NCI-H2227 treated with DMSO at 0.1 percent for 48 hours (cell line): Measurements from ENCODE around the gene PIAS4.

Source experiments
- DNase-seq: peaks from one replicate; lab custom pipeline; 2025; lab: John Stamatoyannopoulos, UW

The PIAS4 gene

DNA sequence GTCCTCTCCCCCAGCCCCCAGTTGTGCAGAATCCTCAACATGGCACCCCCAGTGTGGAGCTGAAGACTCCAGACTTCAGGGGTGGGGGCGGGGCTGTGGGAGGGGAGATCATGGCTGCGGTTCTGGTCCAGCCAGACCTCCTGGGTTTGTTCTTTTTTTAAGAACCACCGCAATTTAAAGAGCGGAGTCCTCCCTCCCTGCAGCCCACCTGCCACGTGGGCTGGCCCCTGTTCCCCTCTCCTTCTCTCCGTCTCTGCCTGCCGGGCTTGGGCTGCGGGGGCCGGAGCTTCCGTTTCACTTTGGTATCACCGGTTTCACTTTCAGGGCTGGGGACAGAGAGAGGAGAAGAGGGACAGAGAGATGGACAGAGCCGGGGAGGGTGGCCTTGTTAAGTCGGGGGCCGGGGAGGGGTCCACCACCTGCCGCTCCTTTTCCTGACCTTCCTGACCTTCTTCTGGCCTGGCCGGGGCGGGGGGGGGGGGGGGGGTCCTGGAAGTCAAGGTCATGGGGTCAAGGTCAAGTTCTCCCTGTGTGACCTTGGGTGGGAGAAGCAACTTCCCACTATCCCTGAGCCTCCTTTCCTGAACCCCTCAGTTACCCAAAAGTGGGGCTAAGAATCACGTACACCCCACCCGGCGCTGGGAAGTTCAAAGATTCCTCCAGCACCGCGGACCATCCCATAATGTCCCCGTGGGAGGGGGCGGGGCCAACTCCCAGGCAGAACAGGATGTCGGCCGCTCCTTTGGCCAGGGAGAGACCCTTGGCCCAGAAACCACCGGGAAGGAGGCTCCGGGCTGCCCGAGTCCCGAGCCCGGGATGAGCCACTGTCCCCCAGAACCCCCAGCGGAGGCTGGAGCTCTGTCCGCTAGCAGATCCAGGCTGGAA is 70.5 kb downstream of the PIAS4 start:
- DNase-seq: peak; percentile 27

DNA sequence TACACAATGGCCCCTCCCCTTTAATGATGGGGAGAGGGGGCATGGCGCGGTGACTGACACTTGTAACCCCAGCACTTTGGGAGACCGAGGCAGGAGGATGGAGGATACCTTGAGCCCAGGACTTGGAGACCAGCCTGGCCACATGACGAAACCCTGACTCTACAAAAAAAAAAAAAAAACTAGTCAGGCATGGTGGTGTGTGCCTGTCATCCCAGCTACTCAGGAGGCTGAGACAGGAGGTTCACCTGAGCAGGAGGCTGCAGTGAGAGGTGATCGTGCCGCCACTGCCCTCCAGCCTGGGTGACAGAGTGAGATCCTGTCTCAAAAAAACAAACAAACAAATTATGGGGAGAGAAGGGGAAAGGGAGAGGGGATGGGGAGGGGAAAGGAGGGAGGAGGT is 72.9 kb downstream of the PIAS4 start:
- no peak for DNase-seq

DNA sequence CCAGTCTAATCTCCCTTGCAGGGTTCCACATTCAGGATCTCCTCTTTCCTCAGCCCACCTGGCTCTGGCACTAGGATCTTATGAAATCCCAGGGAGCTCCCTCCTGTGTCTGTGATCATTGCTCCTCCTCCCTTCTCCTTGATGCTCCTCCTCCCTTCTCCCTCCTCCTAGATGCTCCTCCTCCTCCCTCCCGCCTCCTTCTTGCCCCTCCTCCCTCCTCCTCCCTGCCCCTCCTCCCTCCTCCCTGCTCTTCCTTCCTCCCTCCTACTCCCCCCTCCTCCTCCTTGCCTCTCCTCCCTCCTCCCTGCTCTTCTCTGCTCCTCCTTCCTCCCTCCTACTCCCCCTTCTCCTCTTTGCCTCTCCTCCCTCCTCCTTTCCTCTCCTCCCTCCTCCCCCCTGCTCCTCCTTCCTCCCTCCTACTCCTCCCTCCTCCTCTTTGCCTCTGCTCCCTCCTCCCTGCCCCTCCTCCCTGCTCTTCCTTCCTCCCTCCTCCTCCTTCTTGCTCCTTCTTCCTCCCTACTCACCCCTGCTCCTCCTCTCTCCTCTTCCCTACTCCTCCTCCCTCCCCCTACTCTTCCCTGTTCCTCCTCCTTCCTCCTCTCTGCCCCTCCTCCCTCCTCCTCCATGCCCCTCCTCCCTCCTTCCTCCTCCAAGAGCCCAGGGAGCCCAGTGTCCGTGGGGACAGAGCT is 74.0 kb downstream of the PIAS4 start:
- DNase-seq: no peak

DNA sequence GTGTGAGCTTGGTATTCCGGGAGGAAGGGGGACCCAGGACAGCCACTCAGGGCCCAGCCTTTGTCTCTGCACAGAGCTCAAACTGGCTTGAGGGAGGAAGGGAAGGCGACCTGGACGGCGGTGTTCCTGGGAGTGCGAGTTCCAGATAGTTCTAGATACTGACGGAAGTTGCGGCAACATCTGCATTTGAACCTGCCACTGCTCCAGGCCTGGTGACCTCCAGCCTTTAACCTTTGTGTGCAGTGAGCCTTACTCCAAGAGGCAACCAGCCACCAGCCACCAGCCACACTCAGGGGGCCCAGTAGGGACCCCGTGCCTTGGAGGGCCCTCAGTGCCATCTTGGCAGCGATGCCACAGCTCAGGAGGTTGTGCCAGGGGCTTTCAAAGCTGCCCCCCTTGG is 74.6 kb downstream of the PIAS4 start:
- no peak for DNase-seq

DNA sequence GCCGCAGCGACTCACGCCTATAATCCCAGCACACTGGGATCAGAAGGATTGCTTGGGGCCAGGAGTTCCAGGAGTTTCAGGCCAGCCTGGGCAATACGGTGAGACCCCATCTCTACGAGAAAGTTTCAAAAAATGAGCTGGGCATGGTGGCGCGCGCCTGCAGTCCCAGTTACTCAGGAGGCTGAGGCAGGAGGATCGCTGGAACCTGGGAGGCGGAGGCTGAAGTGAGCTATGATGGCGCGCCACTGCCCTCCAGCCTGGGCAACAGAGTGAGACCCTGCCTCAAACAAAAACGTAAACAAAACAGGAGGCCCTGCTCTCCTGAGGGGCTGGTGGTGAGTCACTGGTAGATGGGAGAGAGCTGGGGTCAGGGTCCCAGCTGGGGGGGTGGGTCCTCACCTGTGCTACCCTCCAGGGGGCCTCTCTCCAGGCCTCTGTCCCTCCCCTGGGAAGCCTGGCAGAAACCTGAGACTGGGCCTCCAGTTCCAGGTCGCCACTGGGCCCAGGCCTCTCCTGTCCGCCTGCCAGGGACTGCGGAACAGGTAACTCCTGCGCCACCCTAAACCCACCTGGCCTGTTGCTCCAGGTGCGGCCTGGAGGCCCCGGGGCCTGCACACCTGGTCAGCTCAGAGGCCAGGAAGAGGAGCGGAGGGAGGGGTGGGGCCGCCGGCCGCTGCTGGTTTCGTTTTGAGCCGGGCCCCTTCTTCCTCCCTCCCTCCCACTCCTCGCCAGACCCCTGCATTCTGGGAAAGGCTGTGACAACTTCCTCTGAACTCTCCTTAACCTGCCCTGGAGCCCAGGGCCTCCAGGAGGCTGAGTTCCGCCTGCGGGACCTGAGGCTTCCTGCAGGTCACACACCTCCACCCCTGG is 76.4 kb downstream of the PIAS4 start:
- DNase-seq: no peak

DNA sequence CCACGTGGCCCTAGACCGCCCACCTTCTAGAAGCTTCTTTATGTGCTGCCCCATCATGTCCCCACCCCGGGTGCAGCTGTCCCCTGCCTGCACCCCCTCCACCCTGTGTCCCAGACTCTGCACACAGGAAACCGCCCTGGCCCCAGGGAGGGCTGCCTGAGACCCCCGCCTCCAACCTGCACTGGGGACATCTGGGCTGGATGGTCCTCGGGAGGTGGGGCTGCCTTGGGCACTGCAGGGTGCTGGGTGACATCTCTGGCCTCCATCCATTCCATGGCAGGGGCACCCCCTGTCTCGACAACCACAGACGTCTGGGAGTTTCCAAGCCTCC is 77.0 kb downstream of the PIAS4 start:
- DNase-seq: no peak

DNA sequence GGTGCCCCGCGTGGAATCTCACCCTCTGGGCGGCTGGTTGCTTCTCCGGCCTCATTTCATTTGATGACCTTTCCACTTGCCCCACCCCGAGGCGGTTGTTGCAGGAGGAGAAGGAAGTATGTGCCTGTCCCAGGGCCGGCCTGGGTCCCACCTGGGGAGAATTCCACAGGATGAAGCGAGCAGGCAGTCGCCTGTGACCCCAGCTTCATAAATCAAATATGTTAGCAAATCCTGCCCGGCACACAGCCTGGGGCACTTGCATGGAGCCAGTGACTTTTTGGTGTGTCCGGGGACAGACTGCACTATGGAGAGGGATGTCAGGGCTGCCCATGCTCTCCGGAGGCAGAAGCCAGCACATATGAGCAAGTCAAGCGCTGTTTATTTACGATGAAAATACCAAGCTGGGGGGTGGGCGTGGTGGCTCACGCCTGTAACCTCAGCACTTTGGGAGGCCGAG is 78.9 kb downstream of the PIAS4 start:
- DNase-seq: no peak

DNA sequence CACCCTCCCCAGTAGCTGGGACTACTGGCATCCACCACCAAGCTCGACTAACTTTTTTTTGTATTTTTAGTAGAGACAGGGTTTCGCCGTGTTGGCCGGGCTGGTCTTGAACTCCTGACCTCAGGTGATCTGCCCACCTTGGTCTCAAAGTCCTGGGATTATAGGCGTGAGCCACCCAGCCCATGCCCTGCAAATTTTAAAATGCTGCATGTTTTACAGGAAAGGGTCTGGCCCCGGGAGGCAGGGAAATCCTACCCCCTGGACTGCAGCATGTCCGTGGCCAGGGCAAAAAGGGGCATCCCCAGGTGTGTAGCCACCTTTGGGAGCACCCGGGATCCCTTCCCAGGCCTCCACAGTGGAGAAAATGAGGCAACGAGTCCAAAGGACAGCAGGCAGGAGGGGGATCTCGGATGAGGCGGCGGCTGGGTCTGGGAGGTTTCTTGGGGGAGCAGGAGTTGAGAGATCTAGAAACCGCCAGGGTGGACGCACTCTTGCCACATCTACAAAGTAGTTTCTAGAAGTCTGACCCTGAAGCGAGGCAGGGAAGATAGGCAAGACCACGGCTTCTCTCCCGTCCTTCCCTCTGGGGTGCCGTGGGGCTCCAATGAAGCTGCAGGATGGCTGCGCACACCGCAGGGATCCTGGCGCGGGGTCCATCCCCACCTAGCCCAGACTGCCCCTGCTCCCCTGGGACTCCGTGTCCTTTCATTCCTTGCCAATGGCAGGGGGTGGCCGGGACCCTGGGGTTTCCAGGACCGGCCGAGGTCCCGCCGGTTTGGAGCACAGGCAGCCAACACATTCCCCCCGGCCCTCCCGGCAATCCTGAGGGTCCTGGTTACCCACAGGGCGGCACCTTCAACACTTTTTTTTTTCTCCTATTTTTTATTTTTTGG is 80.5 kb downstream of the PIAS4 start:
- no peak for DNase-seq

DNA sequence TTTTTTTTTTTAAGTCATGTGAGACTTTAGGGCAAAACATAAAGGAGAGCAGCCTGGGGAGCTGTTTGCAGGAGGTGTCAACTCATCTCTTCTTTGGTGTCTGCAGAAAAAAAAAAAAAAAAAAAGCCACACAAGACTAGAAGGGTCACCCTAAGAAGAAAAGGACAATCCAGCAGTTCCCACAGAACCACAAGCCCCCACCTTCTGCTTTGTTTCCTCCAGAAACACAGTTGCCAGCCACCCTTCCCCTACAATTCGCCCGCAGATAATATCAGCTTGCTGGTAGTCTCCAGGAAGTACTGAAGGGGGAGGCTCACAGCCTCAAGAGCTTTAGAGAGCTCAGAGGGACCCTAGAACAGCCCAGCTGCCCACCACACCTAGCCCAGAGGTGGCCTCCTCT is 81.4 kb downstream of the PIAS4 start:
- no peak for DNase-seq
